Kidney (tissue), 14 donors: ENCODE data around the gene BPTF. TPM values are rescaled to one million over a fixed set of nuclear protein-coding genes. Genes with fewer than 3 reads are reported as not detected.

Experiments used
- DNase-seq, 5 donors: peaks; one replicate each; pipeline ENCODE4 v3.0.0-alpha.2; 2013 to 2020
- FAIRE-seq: peaks from 2 replicates; lab custom pipeline; 2012; peaks lifted over from hg19 to GRCh38; lab: Jason Lieb, UNC
- H3K27ac ChIP-seq, 2 donors: one replicate each; pipeline ENCODE4 v1.7.0; 2013; ENCODE audit warnings: low read depth in 2 of 2, low read length in 2 of 2, inconsistent platforms in 1 of 2
- H3K27me3 ChIP-seq: one replicate; pipeline ENCODE4 v1.7.1; 2013; ENCODE audit warnings: low read length, inconsistent platforms; ENCODE audit not compliant: control insufficient read depth, insufficient read depth
- H3K36me3 ChIP-seq, 3 donors: one replicate each; pipeline versions ENCODE4 v1.7.0 to v1.7.1; 2013; ENCODE audit warnings: low read length in 3 of 3, control low read depth in 1 of 3, inconsistent platforms in 1 of 3; ENCODE audit not compliant: insufficient read depth in 3 of 3, control insufficient read depth in 2 of 3
- H3K4me1 ChIP-seq, 3 donors: one replicate each; pipeline versions ENCODE4 v1.7.0 to v1.7.1; 2013; ENCODE audit warnings: low read length in 3 of 3, inconsistent platforms in 1 of 3, low read depth in 1 of 3; ENCODE audit not compliant: control insufficient read depth in 2 of 3, insufficient read depth in 2 of 3
- H3K4me3 ChIP-seq, 3 donors: one replicate each; pipeline versions ENCODE4 v1.7.0 to v1.8.1; 2013; ENCODE audit warnings: low read length in 3 of 3, control low read depth in 1 of 3, inconsistent platforms in 1 of 3
- H3K9ac ChIP-seq, 3 donors: one replicate each; pipeline versions ENCODE4 v1.7.0 to v1.7.1; 2013; ENCODE audit warnings: low read length in 3 of 3, control low read depth in 1 of 3, inconsistent platforms in 1 of 3
- H3K9me3 ChIP-seq, 3 donors: one replicate each; pipeline versions ENCODE4 v1.7.0 to v1.7.1; 2013; ENCODE audit warnings: low read length in 3 of 3, control low read depth in 1 of 3, inconsistent platforms in 1 of 3; ENCODE audit not compliant: control insufficient read depth in 2 of 3, insufficient read depth in 1 of 3
- CTCF ChIP-seq: IDR thresholded peaks from 3 replicates; pipeline ENCODE4 v1.5.1; 2012; ENCODE audit warnings: mild to moderate bottlenecking, moderate library complexity, borderline replicate concordance; ENCODE audit not compliant: insufficient read depth; ENCODE audit errors: extremely low read depth
- intact Hi-C: fragments of 100-400 bp; cut with DNase I; formaldehyde crosslinking; loops from one replicate; pipeline ENCODE4 v1.11.1; 2022
- polyA plus RNA-seq: library from polyadenylated mRNA; stranded (reverse); fragments of 350-450 nt; fragmentation: Illumina TruSeq; extraction: RNeasy Lipid Tissue Mini Kit (QIAGEN cat#74804); gene quantifications from one replicate; pipeline ENCODE4 v1.2.3, GENCODE V29; 2014; ENCODE audit warnings: low read depth, low replicate concordance; ENCODE audit not compliant: insufficient read depth
- total RNA-seq: library from RNA; stranded (reverse); fragmentation: NEBNext Ultra II Directional; extraction: Animal tissue kit (Norgen Biotek cat#: 25700); gene quantifications from one replicate; pipeline ENCODE4 v1.2.1, GENCODE V29; 2021
- donor health status: control.
- donor health status: control.
- donor health status: control.
- donor health status: control.
- donor health status: control.
- donor health status: DM: yes; HTN: yes; CAD: no.
- donor health status: Normal renal cell carcinoma (clear cell type).

Gene BPTF
- total and polyA plus RNA-seq, 2 donors from 2014 or later, result 14.6 to 103 TPM

GRCh38 chr17:67833946-67834631 lies 8.8 kb downstream of the BPTF start:
- FAIRE-seq, result no peak
- DNase-seq, result no peak
- H3K4me1 ChIP-seq, result peaks cover 0 to 7% (median 4%) of the 10 kb centered on the region in 3 donors
- TF ChIP-seq CTCF, result no peak
- H3K36me3 ChIP-seq, result no peaks in the 10 kb centered on the region
- no peak overlapping the region for H3K9ac ChIP-seq
- H3K9me3 ChIP-seq, result no peaks in the 10 kb centered on the region
- H3K27ac ChIP-seq, result no peak overlapping the region
- H3K27me3 ChIP-seq, result no peaks in the 10 kb centered on the region
- intact Hi-C loops, result no loop called here
- no peak overlapping the region for H3K4me3 ChIP-seq

GRCh38 chr17:67834634-67835033 lies 9.3 kb downstream of the BPTF start:
- no peak for TF ChIP-seq CTCF
- Histone ChIP-seq H3K4me1 (peaks cover 0 to 6% (median 4%) of the 10 kb centered on the region in 3 donors), H3K27ac (no peak overlapping the region), H3K9ac (no peak overlapping the region), H3K36me3 (no peaks in the 10 kb centered on the region), H3K27me3 (no peaks in the 10 kb centered on the region), H3K4me3 (no peak overlapping the region), H3K9me3 (no peaks in the 10 kb centered on the region)
- no peak for FAIRE-seq
- intact Hi-C loops, result no loop called here
- DNase-seq, result no peak

- intact Hi-C loops, result no loop called here
- H3K4me1 ChIP-seq, result peaks cover 0 to 2% (median 0%) of the 10 kb centered on the region in 3 donors
- FAIRE-seq, result no peak
Observed at GRCh38 chr17:67836205-67836987, 11.1 kb downstream of the BPTF start.

More at GRCh38 chr17:67836205-67836987, 11.1 kb downstream of the BPTF start:
- H3K9me3 ChIP-seq, result no peaks in the 10 kb centered on the region
- no peak for DNase-seq
- no peak overlapping the region for H3K27ac ChIP-seq
- H3K4me3 ChIP-seq, result no peak overlapping the region
- no peak for TF ChIP-seq CTCF
- H3K36me3 ChIP-seq, result no peaks in the 10 kb centered on the region
- H3K27me3 ChIP-seq, result no peaks in the 10 kb centered on the region
- no peak overlapping the region for H3K9ac ChIP-seq
